GM10248 (cell line): ENCODE measurements around the gene TMEM150B.

Source experiments
- CTCF ChIA-PET: fragments of 300-600 bp; sonication (Branson Sonifier 250); formaldehyde crosslinking; extraction: SDS; loops from one replicate; lab custom pipeline; 2021; ENCODE audit warnings: antibody characterized with exemption; lab: Yijun Ruan, JAX
- POLR2A ChIA-PET: fragments of 350-650 bp; sonication (Branson Sonifier 250); formaldehyde crosslinking; extraction: SDS; loops from one replicate; lab custom pipeline; 2020; ENCODE audit warnings: antibody characterized with exemption; lab: Yijun Ruan, JAX
- DNase-seq: peaks from one replicate; pipeline ENCODE4 v3.0.0; 2012; ENCODE audit errors: extremely low spot score
- CTCF ChIP-seq: IDR thresholded peaks from 2 replicates; pipeline ENCODE4 v1.5.1; 2012; ENCODE audit warnings: mild to moderate bottlenecking, low read depth; ENCODE audit errors: extremely low read depth, missing control alignments, control extremely low read depth

TMEM150B gene

GRCh38 chr19:55308281-55308680 is 16.9 kb downstream of the TMEM150B start:
- no peak for DNase-seq
- no peak for TF ChIP-seq CTCF
- CTCF ChIA-PET: no interaction called here
- POLR2A ChIA-PET: no interaction called here

- TF ChIP-seq CTCF: no peak
- CTCF ChIA-PET: interaction anchor here (1.0 to 1.3 kb wide), 2 partner anchors 10 to 32 kb away, joined by 3 to 4 read pairs; no protein-coding TSS in a partner anchor
- POLR2A ChIA-PET: no interaction called here
- no peak for DNase-seq
Measured at GRCh38 chr19:55306712-55307111, 18.4 kb downstream of the TMEM150B start.

GRCh38 chr19:55305983-55306562 is 19.1 kb downstream of the TMEM150B start:
- CTCF ChIA-PET: interaction anchor here (1.0 to 1.3 kb wide), 2 partner anchors 11 to 33 kb away, joined by 3 to 4 read pairs; no protein-coding TSS in a partner anchor
- POLR2A ChIA-PET: no interaction called here
- no peak for TF ChIP-seq CTCF
- DNase-seq: no peak

GRCh38 chr19:55305491-55305890 is 19.6 kb downstream of the TMEM150B start:
- POLR2A ChIA-PET: no interaction called here
- CTCF ChIA-PET: no interaction called here
- DNase-seq: peak; percentile 65
- no peak for TF ChIP-seq CTCF

GRCh38 chr19:55304980-55305379 is 20.2 kb downstream of the TMEM150B start:
- ChIA-PET CTCF (no interaction called here), POLR2A (no interaction called here)
- DNase-seq: no peak
- no peak for TF ChIP-seq CTCF

- peak; percentile 54 for DNase-seq
- no peak for TF ChIP-seq CTCF
- CTCF ChIA-PET: interaction anchor here (3.5 kb wide), 1 partner anchor 79 kb away, joined by 19 read pairs; the partner anchor contains the start of gene TMEM238
- POLR2A ChIA-PET: no interaction called here
Measured at GRCh38 chr19:55304279-55304978, 20.7 kb downstream of the TMEM150B start.
